Stimulated activated CD4-positive, alpha-beta T cell treated with anti-CD3 and anti-CD28 coated beads, Interleukin-4, amount 100 ng/mL, for 48 hours (primary cell): ENCODE results near the gene SRPRB.
"Not testable (repeated sequence)": the region's sequence is repeated elsewhere in the genome, so short reads cannot be mapped to it uniquely, and the experiment has no call there.

ENCODE experiments used
- DNase-seq, 2 donors: peaks; one replicate each; pipeline ENCODE4 v3.0.0-alpha.2; 2020; ENCODE audit warnings: low read depth in 2 of 2

Gene SRPRB

DNA sequence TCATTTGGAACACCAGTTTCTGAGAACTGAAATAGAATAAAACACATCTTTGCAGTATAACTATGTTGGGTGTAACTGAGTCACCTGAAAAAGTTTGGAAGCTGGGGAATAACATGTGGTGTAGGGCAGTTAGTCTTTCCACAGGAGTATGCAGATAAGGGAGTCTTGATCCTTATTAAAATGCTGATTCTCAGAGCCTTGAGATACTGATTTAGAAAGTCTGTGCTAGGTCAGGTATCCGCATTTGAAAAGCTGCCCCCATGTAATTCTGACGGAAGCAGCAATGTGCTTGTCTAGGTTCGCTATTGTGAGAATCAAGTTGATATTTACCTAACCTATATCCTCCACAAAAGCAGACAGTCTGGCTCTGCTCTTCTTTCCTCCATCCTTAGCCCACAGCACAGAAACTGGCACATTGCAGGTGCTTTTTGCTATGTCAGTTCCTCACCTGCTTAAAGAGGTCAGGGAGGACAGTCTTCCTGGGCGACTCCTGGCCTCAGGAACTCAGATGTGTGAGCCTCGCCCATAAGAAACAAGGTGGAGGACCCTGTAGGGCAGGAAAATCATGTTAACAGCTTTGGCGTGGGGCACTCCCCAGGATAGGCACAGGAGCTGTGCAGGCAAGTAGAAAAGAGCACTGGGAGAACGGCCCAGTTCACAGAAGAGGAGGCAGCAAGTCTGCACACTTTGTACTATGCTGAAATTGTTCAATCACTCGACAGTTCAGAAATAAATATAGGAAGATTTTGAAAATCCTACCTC, 27.6 kb upstream of the SRPRB start:
- no peak for DNase-seq

DNA sequence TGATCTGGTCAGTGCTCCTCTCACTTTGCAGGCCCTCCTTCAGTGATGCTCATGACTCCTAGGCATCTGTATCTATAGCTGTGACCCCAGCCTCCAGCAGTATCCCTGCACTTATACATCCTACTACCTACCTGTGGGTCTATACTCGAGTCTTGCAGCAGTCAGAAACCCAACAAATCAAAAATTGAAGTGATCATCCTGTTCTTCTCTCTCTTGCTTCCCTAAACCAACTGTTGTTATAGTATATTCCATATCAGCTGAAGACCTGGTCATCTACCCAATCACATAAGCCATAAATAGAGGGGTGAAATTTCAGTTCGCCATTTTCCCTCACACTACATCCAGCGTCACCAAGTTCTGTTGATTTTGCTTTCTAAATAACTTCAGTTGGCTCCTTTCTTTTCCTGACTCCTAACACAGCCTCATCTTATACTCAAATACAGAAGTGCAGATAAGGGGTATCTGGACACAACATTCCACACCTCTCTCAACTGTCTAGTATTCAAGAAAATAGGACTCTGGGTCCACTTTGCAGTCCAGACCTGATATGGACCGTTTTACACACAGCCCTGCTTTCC, 25.9 kb upstream of the SRPRB start:
- DNase-seq, result no peak

DNA sequence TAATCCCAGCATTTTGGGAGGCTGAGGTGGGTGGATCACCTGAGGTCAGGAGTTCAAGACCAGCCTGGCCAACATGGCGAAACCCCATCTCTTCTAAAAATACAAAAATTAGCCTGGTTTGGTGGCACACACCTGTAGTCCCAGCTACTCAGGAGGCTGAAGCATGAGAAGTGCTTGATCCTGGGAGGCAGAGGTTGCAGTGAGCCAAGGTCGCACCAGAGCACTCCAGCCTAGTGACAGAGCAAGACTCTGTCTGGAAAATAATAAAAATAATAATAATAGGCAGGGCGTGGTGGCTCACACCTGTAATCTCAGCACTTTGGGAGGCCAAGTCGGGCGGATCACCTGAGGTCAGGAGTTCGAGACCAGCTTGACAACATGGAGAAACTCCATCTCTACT, 24.9 kb upstream of the SRPRB start:
- DNase-seq, result not testable (repeated sequence)

DNA sequence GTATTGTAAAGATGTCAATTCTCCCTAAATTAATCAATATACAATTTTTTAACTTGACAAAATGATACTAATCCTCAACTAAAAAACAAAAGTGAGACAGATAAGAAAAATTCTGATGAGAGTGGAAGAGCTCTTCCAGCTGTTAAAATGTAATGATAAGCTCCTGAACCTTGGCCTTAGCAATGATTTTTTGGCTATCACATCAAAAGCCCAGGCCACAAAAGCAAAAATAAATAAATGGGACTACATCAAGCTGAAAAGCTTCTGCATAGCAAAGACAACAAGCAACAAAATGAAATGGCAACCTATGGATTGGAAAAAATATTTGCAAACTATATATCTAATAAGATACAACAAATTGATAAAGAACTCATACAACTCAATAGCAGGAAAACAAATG, 24.0 kb upstream of the SRPRB start:
- no peak for DNase-seq

DNA sequence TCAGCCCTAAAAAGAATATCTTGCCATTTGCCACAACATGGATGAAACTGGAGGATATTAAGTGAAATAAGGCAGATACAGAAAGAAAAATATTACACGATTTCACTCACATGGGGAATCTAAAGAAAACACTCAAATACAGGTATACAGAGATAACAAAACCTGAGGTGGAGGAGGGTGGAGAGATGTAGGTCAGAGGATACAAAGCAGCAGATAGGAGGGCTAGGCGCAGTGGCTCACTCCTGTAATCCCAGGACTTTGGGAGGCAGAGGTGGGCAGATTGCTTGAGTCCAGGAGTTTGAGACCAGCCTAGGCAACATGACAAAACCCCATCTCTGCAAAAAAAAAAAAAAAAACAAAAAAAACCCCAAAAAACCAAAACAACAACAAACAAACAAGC, 23.2 kb upstream of the SRPRB start:
- no peak for DNase-seq

DNA sequence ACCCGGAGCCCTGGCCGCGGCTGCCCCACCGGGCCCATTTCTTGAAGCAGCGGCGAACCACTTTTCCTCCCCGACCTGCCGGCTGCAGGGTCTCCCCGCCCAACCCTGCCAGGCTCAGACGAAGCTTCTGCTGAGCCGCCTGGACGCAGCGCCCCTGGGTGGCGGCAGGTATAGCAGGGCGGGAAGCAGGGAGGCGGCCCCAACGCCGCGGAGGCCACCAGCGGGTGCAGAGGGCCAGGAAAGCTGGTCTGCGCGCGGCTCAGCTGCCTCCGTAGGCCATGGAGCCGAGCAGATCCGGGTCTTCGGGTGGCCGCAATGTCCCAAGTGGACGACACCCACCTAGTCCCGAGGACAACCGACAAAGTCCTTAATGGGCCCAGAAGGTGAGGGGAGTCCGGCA, 21.9 kb upstream of the SRPRB start:
- no peak for DNase-seq

DNA sequence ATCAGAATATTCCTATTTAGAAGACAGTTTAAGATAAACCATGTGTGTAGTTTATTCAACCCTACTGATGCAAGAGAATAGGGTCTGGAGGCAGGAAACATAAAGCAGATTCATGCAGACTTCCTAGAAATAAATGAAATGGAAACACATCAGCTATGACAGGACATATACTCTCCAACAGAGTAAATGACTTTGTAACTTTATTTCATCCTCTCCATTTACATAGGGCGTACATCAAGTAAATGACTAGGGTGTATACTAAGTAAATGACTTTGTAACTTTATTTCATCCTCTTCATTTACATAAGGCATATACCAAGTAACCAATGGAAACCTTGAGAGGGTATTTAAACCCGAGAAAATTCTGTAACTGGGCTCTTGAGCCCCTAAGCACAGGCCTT, 17.6 kb upstream of the SRPRB start:
- DNase-seq, result no peak

DNA sequence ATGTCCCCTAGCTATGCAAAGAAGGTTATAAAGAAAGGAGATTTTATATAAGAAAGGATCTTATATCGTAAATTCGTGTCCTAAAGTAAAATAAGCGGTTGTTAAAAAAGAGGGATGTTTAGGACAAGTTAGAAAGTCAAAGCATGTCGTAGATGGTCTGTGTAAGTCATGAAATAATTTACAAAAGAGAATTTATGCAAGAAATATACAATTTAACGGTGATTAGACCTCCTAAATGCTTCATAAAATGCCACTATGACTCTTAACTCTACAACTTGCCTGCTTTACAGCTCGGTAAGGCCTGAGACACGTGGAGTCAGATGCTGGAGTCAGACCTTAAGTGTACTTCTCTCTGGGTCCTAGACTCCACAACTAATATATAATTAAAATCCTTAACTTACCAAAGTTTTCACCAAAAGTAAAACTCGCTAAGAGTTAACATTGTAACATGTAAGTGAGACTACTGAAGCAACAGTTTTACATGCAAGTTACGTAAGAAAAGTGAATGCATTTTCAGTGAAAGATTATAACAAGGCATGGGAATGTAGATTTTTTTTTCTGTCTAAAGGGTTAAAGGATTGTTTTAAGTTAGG, 13.3 kb upstream of the SRPRB start:
- DNase-seq, result no peak

DNA sequence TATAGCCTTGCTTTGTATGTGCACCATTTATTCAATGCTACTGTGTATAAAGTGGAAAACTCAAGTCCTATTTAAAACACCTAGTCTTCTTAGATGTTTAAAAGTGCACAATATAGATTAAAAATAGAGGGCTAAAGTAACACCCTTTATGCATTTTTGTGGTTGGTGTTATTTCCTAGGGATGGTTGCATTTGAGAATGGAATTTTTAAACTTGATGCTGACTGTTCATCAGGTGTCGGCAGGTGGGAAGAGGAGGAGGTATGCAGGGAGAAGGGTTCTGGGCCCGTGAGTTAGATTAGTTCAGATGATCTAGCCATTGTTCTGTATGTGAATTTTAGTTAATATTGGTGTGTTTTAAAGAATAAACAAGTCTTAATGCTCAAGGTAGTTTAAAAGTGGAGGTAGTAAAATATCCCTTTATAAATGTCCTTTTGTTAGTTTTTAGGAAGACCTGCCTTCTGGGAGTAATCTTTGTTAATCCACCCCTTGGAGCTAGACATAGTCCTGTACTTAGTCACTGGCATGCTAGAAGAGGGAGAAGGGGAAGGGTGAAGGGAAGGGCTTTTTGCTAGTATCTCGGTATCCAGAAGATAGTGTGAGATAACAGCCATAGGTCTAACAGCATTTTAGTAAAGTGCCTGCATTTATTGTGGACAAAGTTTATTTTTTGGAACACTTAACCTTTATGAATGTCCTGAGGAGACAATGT, 8.1 kb upstream of the SRPRB start:
- no peak for DNase-seq

DNA sequence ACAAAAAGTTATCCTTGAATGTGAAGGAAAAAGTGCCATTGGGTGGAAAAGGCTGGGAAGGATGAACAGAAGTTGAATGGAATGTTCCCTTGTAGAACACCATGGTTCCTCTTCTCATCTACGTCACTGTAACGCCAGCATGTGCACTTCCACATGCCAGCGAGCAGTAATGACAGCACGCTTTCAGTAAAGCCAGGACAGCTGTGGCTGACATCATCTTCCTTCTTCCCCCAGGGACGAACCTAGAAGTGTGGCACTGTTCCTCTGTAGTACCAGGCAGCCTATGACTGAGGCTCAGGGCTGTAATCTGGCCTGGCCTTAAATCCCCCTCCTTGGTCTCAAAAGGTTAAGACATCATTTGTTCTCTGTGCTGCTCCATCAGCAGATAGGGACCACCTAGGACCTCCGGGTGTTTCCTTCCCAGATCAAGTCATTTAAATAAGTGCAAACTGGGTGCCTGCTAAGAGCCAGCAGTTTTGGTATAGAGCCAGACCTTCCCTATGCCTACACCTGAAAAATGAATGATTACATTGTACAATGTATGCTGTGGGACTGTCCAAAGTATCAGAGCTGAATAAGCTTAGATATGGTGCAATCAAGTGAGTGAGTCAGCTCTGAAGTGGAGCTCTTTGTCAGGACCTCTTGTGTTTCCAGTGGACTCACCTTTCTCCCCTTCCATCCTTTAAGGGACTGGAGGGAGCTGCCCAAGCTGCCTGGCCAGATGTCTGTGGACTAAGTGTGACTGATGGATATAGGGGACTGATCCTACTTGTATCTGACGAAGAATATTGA, 5.6 kb upstream of the SRPRB start:
- DNase-seq, result no peak

DNA sequence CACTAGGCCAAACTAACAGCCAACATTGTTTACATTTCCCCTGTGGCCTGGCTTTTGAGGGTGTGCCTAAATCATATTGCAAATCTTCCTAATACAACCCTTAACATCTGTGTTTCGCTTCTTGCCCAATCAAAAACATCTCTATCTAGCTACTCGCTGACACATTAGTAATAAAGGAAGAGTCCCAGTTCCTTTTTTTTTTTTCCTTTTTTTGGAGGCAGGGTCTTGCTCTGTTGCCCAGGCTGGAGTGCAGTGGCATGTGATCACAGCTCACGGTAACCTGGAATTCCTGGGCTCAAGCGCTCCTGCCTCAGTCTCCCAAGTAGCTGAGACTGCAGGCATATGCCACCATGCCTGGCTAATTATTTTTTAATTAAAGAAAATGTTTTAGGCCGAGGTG, 2.1 kb upstream of the SRPRB start:
- no peak for DNase-seq

DNA sequence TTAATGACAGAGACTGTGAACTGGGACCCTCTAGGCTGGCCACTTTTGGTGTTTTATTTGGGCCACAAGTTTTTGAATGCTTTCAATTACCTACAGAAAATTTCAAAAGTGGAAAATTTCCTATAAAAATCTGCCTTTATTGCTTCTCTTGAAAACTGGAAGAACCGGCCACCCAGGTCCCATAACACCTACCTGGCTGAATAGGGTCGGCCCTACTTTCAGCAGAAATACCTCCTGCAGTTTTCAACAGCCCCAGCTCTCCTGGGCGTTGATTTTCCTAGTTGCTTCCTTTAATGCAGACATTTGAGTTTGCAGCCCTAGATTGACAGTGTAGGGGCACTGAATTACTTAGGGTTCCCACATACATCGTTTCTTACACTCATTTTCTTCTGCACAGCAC, 719 bp upstream of the SRPRB start:
- no peak for DNase-seq

DNA sequence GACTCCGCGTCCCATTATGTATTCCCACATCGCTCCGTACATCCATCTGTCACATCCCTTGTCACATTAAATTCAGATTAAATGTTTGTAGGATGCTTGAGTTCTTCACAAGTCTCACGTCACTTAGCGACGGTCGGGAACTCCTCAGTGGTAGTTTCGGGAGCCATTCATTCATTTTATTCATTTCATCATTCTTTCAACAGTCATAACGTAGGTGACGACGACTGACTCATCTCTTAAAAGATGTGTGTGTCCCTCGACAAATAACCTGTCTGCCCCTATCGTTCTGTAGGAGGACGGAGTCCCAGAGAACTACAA, 272 bp upstream of the SRPRB start:
- DNase-seq, result no peak

DNA sequence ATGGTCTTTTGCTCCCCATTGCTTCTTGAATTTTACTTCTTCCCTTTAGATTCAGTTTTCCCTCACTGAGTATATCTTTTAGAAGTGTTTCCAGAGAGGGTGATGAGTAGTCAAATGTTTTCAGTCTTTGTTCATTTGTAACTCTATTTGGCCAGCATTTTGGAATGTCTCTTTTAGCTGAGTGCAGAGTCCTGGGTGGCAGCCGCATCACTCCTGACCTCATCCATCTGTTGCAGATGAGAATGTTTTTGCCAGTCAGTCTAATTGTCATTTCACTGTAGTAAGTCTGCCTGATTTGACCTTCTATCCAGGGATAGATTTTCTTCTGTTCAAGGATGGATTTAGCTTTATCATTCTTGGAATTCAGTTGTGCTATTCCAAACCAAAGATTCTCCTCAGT, 7.3 kb downstream of the SRPRB start:
- DNase-seq, result no peak

DNA sequence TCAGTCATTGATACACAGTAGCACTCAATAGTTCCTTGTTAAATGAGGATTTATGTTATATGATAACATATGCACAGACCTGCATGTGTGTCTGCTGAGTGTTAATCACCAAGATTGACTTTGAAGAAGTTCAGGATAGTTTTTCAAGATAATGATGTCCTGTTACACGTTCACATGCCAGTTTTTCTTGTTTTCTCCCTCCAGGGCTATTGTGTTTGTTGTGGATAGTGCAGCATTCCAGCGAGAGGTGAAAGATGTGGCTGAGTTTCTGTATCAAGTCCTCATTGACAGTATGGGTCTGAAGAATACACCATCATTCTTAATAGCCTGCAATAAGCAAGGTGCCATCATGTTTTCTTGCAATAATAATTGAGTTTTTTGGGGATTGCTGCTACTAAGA, 9.8 kb downstream of the SRPRB start:
- DNase-seq, result no peak

DNA sequence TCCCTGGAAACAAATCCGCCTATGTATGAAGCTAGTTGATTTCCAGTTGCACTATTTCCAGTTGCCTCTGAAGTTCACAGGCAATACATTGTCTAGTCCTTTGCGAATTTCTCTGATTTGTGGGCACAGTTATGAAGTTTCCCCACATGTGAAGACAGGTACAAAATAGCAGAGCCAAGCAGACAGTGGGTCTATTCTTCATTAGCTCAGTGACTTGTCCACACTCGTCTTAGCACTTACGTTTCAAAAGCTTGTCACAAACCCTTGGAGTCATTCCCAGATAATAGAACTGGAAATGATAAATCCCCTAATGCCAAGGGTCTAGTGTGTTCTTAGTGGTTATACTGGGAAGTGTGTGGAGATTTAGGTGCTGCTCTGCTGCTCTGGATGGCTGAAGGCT, 14.5 kb downstream of the SRPRB start:
- DNase-seq, result no peak

DNA sequence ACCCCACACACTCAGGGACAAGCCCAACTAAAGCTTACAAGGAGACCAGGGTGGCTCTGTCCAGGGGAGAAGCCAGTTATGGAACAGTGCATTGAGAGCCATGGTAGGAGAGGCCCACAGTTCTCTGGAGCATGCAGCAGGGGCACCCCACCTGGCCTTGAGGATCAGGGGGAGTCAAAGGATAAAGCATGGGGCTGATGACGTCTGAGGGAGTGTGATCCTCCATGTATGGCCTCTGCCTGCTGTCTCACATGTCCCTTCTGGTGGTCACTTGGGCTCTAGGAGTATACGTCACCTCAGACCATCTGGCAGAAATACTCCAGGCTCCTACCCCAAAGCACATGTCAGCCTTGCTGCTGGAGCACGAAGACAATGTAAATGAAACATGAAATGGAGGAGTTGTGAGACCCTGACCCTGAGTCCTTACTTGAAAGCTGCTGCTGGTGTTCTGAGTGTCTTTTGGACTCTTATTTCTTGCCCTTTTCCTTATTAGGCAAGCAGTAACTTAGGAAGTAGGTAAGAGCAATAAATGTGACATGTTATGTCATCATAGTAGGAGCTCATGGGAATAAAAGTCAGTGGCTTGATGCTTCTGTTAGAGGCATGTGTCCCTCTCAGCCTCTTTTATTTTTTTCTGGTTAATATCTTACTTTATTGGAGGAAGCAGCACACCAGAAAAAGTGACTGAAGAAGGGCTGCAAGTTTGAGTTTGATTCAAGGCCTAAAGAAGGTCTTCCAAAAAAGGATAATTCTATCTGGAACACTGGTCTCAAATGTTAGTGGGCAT, 15.5 kb downstream of the SRPRB start:
- DNase-seq, result no peak

DNA sequence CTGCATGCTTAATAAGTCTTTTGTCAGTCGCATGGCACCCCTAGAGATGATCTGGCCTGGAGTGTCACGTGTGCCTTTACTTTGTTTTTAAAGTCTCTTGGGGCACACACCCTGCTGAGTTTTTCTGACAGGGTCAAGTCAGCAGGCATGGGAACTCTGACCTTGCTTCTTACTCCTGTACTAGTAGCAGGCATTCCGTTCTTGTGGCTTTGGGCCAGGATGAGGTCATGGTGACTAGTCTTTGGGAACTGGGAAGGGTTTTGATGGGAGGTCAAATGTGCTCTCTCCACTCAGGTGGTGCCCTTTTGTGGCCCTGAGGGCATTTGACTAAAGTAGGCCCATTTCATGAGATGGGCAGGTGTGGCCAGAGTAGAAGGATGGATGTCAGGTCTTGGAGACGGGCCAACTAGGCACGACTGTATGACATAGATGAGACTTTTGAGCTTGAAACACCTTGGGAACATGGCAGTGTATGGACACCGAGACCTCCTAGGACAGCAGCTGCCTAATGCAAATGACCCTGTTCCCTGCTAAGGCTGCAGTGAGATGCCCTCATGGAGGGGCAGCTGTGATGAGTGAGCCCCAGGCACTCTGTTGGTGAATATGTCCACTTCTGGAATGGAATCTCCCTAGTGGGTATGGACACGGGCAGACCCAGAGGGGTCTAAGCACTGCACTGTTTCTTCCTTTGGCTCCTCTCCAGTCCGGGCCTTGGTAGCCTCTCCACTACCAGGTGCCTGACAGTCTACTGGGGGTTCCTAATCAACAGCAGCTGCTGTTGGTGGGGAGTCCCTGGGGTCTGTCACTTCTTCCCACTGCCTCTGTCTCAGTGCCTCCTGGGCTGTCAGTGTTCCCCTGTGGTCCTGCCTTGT, 16.4 kb downstream of the SRPRB start:
- no peak for DNase-seq

DNA sequence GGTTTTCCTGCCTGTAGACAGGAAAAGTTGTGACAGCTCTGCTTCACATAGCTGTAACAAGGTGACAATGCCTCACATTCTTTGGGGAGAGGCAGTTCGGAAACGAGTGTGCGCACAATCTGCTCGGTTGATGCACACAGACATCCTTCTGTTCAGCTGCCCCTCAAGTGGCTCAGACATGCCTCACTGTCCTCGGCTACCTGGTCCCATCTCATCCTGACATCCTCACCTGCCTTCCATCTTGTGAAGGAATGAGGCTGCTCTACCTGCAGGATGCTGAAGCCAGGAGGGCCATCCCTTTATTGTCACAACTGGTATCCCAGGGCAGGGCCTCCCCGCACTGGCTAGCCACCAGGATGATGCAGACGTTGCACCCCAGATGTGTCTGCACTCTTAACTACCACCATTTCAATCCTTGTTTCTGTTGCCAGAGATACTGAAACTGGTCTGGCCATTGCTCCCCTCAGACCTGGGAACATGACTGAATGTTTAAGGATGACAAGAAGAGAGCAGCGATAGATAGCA, 19.4 kb downstream of the SRPRB start:
- no peak for DNase-seq
